HG03064 (cell line): ENCODE data around the gene ZNF620.
A peak's percentile ranks its signal among the peaks of the same experiment; 100 is the strongest.
"Not testable (repeated sequence)": the region's sequence is repeated elsewhere in the genome, so short reads cannot be mapped to it uniquely, and the experiment has no call there.

Experiments used
- ATAC-seq: cut with Tn5 transposase; IDR thresholded peaks from one replicate; pipeline ENCODE4 v1.9.1; 2021; ENCODE audit warnings: low read depth; ENCODE audit not compliant: unreplicated experiment

The ZNF620 gene

GRCh38 chr3:40499952-40500351 lies 5.9 kb upstream of the ZNF620 start:
- no peak for ATAC-seq

- ATAC-seq: no peak
Measured at GRCh38 chr3:40502034-40502433, 3.8 kb upstream of the ZNF620 start.

- no peak for ATAC-seq
Measured at GRCh38 chr3:40504636-40505430, 1.0 kb upstream of the ZNF620 start.

- no peak for ATAC-seq
Measured at GRCh38 chr3:40511031-40511718, 5.3 kb downstream of the ZNF620 start.

- no peak for ATAC-seq
Measured at GRCh38 chr3:40516201-40516600, 10.4 kb downstream of the ZNF620 start.

GRCh38 chr3:40518067-40518466 lies 12.2 kb downstream of the ZNF620 start:
- no peak for ATAC-seq

- no peak for ATAC-seq
Measured at GRCh38 chr3:40518848-40519247, 13.0 kb downstream of the ZNF620 start.

GRCh38 chr3:40521254-40521653 lies 15.4 kb downstream of the ZNF620 start:
- no peak for ATAC-seq

- ATAC-seq: no peak
Measured at GRCh38 chr3:40523781-40524180, 17.9 kb downstream of the ZNF620 start.

GRCh38 chr3:40524222-40524567 lies 18.4 kb downstream of the ZNF620 start:
- ATAC-seq: no peak

- ATAC-seq: peak; percentile 98
Measured at GRCh38 chr3:40524568-40525285, 18.9 kb downstream of the ZNF620 start, which contains the start of gene ZNF621. ZNF621 (plus strand) TSS chr3:40524960; CDS start chr3:40525841, 881 bp downstream.

GRCh38 chr3:40528426-40528825 lies 22.6 kb downstream of the ZNF620 start:
- no peak for ATAC-seq

GRCh38 chr3:40532252-40532651 lies 26.4 kb downstream of the ZNF620 start:
- no peak for ATAC-seq

GRCh38 chr3:40534283-40534682 lies 28.4 kb downstream of the ZNF620 start:
- no peak for ATAC-seq

- ATAC-seq: no peak
Measured at GRCh38 chr3:40546816-40547215, 41.0 kb downstream of the ZNF620 start.

- no peak for ATAC-seq
Measured at GRCh38 chr3:40550167-40550566, 44.3 kb downstream of the ZNF620 start.

- ATAC-seq: no peak
Measured at GRCh38 chr3:40557575-40558161, 51.8 kb downstream of the ZNF620 start.

- ATAC-seq: not testable (repeated sequence)
Measured at GRCh38 chr3:40562482-40562881, 56.6 kb downstream of the ZNF620 start.

GRCh38 chr3:40565629-40566028 lies 59.8 kb downstream of the ZNF620 start:
- not testable (repeated sequence) for ATAC-seq

GRCh38 chr3:40566694-40567093 lies 60.9 kb downstream of the ZNF620 start:
- ATAC-seq: no peak
